Activated T-cell treated with anti-CD3 and anti-CD28 coated beads for 48 hours (primary cell): Measurements from ENCODE around the gene TSHZ2.

Experiments
- DNase-seq: peaks from one replicate; pipeline ENCODE4 v3.0.0-alpha.2; 2020; ENCODE audit warnings: low read depth

Gene TSHZ2

DNA sequence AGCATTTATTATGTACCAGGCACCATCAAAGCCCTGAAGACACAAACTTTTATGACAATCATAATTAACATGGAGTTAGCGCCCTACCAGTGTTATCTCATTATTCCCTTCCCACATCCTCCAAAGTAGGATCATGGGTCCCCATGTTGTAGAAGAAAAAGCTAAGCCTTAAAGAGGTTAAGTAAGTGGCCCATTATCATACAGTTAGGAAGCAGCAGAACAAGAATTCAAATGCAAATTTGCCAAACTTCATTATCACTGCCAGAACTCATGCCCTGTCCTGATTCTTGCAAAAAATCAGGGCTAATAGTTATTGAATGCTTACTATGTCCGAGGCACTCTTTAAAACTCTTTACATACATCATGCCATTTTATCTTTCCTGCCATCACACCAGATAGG is 310.9 kb downstream of the TSHZ2 start:
- DNase-seq: no peak

DNA sequence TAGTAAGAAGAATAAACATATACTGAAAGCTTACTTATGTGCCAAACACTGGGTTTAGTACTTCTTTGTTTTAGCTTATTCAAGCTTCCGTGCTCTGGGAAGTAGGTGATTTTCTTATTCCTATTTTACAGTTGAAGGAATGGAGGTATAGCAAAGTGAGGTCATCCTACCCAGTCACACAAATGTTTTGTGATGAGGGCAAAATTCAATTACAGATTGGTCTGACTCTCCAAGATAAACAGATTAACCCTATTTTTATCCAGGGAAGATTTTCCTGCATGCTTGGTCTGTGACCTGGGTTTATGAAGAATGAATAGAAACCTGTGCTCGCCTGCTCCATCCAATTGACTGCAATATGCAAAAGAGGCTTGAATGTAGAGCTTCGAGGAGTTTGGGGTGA is 311.4 kb downstream of the TSHZ2 start:
- no peak for DNase-seq

DNA sequence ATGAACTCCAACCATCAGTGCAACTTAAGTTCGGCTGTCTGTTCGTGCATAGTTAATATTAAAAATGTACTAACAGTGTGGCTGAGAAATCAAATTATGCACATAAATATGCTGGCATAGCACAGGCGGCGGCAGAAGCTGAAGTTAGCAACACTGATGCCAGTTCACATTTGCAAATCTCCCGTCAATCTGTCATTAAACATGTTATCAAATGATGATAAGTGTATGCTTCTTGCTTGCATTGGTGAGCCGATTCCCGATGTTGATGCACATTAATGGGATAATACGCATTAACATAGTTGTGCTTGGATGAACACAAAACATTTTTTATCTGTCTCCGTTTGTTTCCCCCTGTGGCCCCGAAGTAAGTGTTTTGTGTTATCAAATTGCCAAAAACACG is 312.1 kb downstream of the TSHZ2 start:
- no peak for DNase-seq

DNA sequence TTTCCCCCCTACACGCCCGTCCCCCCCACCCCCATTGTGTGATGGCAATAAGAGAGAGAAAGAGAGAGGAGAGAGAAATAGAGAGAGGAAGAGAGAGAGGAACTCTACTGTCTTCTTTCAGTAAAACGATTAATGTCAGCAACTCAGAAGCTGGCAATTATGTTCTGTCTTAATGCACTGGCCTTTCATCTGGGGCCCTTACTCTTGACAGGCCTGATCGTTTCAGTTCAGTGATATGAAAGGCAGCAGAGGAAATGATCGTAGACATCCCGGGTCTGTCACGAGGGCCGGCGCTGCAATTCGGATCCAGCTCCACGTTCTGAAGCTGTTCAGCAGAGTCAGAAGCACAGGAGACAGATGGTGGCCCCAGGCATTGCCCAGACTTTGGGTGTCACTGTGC is 312.5 kb downstream of the TSHZ2 start:
- no peak for DNase-seq

DNA sequence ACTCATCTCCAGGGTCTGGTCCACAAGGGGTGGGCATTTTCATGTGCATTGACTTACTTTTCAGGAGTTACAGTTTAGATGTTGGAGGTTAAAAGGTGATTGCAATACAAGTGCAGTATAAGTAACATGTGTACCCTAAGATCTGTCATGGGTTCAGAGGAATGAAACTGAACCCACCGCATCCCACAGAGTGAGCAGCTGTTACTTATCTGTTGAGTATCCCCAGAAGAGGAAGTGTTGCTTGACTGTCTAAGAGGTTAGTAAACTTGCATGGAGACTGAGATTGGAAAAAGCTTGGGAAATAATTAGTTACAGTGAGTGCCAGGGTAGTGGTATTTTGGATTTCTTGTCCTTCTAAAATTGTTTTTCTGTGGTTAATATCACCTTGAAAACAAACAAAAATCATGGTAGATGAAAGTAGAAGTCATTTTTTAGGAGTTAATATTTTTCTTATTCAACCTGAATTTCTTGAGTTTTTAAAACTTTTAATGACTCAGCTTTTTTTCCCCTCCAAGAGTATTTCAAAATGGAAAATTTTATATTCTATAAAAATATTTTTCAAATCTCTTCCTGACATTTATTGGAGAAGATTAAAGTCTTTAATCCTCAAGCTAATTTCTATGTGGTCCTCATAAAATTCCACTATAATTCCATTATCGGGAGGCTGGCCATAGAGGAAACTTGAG is 315.3 kb downstream of the TSHZ2 start:
- DNase-seq: no peak

DNA sequence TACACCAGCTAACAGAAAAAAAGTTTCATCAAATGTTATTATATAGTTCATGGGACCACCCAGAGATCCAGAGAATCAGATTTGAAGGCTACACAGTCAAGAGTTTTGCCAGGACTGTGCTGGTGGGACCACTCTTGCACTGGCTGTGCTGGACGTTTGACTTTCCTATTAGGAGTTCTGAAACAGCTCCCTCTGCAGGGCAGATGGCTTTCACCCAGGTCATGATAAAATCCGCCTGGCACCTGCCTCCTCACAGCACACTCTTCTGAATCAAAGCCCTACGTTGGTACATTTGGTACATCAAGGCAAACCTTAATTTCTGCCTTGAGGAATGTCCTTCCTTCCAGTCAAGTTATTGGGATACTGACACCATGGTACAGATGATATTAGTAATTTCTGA is 319.4 kb downstream of the TSHZ2 start:
- no peak for DNase-seq

DNA sequence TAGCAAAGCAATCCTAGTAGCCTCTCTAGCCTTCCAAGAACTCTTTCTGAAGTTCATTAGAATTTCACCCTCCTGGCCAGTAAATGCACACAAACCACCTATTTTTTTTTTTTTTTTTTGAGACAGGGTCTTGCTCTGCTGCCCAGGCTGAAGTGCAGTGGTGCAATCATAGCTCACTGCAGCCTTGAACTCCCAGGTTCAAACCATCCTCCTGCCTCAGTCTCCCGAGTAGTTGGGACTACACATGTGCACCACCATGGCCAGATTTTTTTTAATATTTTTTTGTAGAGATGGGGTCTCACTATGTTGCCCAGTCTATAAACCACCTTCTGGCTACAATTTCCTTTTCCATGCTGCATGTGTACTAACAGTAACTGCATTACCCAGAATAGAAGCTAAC is 320.2 kb downstream of the TSHZ2 start:
- no peak for DNase-seq

DNA sequence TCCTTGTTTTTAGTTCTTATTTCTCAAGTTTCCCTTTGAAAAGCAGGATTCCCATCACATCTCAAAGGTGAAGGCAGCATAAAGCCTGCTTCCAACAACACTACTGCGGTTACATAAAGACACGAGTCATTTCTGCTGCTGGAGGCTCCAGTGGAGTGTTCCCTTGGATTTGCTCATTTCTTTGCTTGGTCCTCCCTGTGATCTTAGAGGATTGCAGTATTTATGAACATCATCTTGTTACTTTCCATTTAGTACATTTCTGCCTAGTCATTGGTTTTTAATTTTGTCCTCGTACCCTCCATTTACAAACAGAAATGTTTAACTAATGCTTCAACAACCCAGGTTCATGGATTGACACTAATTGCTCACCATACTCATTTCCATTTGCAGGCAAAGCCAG is 322.6 kb downstream of the TSHZ2 start:
- no peak for DNase-seq

DNA sequence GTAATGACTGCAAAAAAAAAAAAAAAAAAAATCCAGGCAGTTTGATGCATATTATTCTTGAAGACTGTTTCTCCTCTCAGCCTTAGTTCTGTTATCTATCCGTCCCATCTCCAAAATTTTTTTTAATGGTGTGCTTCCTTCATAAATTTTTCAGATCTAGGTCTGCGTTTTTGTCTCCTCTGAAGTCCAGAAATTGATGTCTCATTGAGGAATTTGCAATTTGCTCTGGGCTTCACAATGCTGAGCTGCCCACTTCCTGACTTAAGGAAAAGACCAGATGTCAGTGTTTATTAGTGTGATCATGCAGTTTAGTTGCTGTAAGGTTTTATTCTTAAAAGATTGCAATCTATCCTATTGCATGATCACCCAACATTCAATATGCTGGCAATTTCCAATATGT is 323.9 kb downstream of the TSHZ2 start:
- DNase-seq: no peak

DNA sequence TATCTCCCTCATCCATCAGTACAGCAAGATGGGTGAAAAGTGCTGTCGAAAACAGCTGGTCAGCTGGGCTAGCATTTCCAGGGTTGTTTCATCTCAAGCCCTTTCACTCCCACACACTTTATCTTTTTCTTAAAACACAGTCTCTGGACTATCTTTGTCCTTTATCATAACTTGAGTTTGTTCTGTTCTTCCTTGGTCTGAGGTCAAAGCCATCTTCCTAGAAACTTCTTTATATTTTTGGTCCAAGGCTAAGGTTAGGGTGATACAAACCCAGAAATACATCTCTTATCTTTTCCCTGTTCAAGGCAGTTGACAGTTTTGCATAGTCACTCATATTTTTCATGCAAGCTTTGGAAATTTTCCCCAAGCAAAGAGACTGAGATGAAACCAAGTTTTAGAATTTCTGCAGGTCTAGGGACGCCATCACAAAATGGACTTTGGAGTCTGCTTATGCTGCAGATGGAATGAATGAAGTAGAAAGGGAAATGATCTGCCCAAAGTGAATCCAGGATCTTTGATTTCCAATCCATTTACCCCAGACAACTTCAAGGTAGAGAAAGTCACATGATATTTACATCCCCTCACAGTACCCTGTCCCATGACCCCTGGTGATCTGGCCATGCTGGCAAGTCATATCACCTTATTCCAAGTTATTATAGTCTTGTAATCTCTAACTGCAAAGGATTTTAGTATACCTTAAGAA is 324.4 kb downstream of the TSHZ2 start:
- DNase-seq: no peak

DNA sequence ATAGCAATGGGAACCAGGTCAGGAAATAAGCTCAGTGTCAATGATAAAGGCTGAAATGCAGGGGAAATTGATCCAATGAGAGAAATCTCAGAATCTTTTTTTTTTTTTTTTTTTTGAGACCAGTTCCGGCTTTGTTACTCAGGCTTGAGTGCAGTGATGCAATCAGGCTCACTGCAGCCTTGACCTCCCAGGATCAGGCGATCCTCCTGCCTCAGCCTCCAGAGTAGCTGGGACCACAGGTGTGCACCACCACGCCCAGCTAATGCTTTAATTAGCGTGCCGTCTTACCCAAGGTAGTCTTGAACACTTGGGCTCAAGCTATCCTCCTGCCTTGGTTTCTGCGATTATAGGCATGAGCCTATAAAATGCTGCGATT is 325.0 kb downstream of the TSHZ2 start:
- DNase-seq: no peak

DNA sequence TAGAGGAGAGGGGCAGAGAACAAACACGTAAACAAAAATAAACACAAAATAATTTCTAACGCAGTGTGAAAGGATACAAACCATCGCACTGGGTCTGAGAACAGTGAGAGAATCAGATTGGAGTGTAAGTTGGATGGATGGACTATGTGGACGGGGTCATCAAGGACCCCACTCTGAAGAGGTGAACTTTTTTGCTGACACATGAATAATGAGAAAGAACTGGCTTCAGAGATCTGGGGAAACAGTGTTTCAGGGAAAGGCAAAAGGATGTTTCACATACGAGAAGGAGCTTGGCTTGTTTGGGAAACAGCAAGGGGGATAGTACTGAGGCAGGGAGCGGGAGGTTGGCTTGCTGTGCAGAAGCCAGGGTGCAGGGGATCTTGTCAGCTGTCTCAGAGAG is 326.1 kb downstream of the TSHZ2 start:
- DNase-seq: no peak

DNA sequence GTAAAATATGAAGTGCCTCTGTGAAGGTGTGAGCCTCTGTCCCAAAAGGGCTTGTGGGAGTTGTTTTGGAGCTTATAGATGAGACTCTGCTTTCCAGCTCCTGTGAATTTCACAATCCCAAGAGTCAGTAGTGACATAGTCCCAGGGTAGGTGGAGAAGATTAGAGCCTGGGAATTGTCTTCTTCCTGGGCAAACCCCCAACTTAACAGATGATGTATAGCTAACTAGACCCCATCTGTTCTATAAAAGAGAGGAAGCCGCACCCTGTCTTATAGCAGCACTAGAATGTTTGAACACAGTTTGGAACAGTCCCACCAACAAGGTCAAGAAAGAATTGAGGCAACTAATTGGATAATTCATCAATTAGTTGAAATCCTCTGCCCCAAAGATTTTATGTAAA is 326.8 kb downstream of the TSHZ2 start:
- DNase-seq: no peak

DNA sequence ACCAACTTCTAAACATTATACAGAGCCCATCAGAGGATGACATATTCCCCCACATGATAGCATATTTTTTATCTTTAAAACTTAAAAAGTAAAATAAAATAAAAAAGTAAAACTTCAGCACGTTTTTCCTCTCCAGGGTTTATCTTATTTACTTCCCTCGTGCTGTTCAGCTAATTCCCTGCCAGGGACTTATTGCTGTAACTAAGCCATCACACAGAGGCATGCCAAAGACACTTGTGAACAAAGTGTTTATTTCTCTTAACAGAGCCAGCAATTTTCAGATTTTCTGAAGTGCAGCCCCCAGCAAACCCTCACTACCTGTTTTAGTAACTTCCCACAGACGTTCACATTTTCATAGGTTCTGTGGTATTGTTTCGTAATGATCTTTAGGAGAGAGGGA is 327.7 kb downstream of the TSHZ2 start:
- no peak for DNase-seq

DNA sequence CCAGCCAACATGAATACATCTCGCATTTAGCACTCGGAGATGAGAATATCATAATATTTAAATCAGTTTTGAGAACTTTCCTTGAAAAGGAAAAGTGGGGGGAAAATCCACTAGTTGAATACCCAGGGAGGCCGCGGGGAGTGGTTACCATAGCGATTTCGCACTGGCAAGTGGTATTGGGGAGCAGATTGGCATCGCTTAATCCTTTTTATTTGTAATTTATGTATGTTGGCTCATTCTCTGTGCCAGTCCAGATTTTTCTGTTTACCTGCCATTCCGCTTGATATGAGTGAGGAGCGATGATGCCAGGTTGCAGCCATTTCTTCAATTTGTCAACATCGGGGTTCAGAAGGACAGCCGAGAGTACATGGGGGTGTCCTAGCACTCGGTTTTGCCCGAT is 329.7 kb downstream of the TSHZ2 start:
- no peak for DNase-seq

DNA sequence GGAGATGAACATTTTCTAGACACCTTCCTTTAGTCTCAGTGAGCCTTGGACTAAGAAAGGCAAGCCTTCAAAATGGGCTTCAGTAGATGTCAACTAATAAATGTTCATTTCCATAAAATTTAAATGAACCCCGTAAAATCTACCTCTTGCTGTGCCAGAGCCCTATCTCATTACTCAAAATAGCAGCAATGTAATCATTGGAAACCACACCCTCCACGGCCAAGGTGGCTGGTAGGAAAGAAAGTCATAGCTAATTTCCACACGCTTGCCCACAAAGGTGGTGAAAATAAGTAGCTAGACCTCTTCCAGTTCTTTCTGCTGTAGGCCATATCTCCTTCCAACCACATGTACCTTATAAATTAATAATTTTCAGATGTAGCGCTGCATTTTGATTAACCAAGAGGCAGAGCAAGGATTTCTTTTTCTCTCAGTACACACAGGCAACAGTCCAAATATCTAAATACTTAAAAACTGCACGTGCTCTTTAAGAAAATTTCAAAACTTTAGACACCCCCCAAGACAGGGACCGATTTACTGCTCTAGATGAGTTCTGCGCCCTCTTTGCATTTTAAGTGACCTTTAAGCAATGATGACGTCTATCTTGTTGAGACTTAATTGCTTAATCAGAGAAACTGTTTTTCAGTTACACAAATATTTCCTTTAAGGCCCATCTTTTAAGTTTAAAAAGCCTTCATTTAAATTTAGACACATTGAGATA is 330.7 kb downstream of the TSHZ2 start:
- no peak for DNase-seq

DNA sequence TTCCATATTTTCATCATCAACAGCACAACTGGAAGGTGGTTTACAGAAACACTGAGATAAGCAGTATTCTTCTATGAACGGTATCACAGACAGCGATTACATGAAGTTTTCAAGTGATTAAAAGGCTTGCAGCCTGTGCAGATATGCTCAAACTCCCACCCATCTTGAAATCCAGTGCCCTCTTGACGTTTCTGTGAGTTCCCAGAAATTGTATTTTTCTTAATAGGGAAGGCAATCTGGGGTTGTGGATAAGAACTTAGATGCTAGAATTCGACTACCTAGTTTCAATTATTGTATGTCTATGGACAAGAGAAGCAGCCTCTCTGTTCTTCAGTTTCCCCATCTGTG is 331.2 kb downstream of the TSHZ2 start:
- DNase-seq: no peak

DNA sequence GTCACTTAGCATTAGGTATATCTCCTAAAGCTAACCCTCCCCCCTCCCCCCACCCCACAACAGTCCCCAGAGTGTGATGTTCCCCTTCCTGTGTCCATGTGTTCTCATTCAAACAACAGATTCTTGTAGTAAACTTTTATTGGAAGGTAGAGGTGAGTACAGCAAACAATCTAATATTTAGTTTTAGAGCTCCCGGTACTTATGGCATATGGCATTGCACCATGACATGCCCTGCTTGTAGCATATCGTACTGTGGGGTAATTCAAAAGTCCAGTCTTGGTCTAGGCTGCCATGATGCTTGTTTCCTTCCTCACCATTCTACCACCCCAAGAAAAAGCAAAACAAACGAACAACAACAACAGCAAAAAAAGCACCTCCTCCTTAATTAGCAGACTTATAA is 332.0 kb downstream of the TSHZ2 start:
- DNase-seq: no peak

DNA sequence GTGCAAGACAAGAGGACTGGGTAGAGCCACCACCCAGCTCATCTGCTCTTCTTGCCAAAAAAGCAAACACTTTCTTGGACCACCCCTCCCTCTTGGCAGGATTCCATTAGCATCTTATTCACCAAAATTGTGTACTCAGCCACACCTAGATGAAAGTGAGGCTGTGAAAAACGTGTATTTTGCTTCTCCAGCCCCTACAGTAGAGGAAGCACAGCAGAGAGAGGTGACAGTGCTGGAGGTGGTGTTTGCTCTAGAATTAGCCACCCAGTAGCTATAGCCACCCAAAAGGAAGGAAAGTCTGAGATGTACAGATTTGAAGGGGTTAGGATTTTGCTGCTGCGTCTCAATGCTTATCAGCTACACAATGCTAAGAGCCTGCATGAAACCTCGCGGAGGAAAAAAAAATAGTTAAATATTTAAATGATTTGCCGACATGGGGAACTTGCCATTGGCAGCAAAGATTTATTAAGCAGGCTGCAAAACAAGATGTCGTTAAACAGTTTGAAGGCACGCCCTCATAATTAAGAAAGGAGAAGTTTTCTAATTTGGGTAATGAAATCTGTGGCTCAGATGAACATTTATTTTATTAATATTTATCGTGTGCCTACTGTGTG is 334.1 kb downstream of the TSHZ2 start:
- DNase-seq: no peak

DNA sequence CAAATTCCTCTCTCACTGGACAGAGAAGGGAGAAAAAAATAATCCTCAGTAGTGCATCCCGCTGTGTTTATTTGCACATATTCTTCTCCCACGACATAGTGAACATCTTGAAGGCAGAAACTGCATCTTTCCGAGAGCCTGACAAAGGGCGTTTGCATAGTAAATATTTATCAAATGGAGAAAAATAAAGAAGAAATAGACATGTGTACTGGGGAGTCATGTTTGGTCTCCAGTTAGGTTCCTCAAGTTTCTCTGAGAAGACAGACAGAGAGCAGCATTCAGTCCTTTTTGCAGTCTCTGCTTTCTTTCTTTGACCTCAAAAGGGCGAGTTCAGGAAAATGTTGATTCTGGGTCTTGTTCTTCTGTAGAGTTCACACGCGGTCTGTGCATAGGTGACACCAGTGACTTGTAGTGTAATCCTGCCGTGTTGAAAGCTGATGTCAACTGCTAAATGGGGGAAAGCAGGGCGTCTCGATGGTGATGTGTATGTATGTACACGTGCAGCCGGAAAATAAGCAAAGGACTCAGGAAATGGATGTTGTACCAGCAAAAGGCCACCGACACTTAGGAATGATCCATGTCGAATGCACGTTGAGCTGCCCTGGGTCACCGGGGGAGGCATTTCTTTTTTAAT is 335.9 kb downstream of the TSHZ2 start:
- DNase-seq: no peak

DNA sequence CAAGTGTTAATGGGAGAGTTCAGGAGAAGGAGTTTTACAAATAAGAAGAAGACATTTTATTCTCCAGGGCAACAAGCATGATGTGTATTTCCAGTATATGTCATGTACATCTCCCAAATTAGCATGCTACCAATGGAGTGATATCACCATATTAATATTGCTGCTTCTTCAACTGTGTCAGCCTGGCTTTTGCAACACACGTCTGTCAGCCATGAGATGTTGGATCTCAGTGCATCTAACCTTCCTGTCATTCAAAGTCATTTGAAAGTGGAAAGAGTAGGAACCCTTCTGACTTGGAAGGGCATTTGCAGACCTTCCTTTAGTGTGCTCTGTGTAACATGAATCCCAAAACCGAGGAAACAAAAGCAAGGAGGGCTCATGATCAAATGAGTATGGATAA is 337.4 kb downstream of the TSHZ2 start:
- no peak for DNase-seq

DNA sequence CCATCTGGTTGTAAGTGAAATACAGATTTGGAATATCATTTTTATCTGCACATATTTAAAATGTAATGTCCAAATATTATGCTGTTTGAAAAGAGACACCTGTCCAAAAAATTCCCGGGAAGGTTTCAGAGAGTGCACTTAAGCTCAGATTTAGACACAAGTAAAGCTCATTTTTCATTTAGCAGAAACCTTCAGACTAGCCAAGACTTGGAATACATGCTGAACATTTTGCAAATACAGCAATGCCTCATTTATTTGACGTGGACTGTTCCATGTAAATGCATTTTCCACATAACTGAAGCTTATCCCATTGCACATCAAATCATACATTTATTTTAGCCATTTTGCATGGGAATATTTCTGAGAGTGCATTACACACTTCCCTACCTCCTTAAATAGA is 340.8 kb downstream of the TSHZ2 start:
- DNase-seq: no peak
